Fibroblast of villous mesenchyme (primary cell): ENCODE measurements around the gene MICU1. TPM values are rescaled to one million over a fixed set of nuclear protein-coding genes. Genes with fewer than 3 reads are reported as not detected.
A peak's percentile ranks its signal among the peaks of the same experiment; 100 is the strongest.

Experiments
- DNase-seq: peaks from one replicate; pipeline ENCODE4 v3.0.0-alpha.2; 2010; ENCODE audit warnings: low read depth
- H3K4me3 ChIP-seq: 2 replicates; pipeline ENCODE4 v1.5.1; 2011; ENCODE audit warnings: low read depth, mild to moderate bottlenecking, low read length
- small RNA-seq: library from RNA; depleted of rRNA; stranded (forward); fragments of <200 nt; gene quantifications from one replicate; pipeline ENCODE3, GENCODE V24; 2012
- total RNA-seq: library from RNA; depleted of rRNA; stranded (reverse); fragments of >200 nt; gene quantifications from 2 replicates; pipeline ENCODE4 v1.2.3, GENCODE V29; 2012
- TF ChIP-seq, protein P1 (sequence below): IDR thresholded peaks from 2 replicates; pipeline ENCODE4 v1.5.1; 2012; ENCODE audit warnings: low read depth, mild to moderate bottlenecking, low read length; ENCODE audit not compliant: insufficient read depth

Gene MICU1
- total RNA-seq, 1 donor, result 44.0 TPM

- DNase-seq, result peak; percentile 100
- H3K4me3 ChIP-seq, result peak overlapping the region; percentile 29
- TF ChIP-seq, protein P1, sequence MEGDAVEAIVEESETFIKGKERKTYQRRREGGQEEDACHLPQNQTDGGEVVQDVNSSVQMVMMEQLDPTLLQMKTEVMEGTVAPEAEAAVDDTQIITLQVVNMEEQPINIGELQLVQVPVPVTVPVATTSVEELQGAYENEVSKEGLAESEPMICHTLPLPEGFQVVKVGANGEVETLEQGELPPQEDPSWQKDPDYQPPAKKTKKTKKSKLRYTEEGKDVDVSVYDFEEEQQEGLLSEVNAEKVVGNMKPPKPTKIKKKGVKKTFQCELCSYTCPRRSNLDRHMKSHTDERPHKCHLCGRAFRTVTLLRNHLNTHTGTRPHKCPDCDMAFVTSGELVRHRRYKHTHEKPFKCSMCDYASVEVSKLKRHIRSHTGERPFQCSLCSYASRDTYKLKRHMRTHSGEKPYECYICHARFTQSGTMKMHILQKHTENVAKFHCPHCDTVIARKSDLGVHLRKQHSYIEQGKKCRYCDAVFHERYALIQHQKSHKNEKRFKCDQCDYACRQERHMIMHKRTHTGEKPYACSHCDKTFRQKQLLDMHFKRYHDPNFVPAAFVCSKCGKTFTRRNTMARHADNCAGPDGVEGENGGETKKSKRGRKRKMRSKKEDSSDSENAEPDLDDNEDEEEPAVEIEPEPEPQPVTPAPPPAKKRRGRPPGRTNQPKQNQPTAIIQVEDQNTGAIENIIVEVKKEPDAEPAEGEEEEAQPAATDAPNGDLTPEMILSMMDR, result no peak
These were observed 305.1 kb downstream of the MICU1 start for GRCh38 chr10:72320676-72321247.

GRCh38 chr10:72319416-72320254 lies 306.2 kb downstream of the MICU1 start:
- peak overlapping the region; percentile 51 for H3K4me3 ChIP-seq
- TF ChIP-seq, protein P1, result no peak
- peak; percentile 96 for DNase-seq

DNA sequence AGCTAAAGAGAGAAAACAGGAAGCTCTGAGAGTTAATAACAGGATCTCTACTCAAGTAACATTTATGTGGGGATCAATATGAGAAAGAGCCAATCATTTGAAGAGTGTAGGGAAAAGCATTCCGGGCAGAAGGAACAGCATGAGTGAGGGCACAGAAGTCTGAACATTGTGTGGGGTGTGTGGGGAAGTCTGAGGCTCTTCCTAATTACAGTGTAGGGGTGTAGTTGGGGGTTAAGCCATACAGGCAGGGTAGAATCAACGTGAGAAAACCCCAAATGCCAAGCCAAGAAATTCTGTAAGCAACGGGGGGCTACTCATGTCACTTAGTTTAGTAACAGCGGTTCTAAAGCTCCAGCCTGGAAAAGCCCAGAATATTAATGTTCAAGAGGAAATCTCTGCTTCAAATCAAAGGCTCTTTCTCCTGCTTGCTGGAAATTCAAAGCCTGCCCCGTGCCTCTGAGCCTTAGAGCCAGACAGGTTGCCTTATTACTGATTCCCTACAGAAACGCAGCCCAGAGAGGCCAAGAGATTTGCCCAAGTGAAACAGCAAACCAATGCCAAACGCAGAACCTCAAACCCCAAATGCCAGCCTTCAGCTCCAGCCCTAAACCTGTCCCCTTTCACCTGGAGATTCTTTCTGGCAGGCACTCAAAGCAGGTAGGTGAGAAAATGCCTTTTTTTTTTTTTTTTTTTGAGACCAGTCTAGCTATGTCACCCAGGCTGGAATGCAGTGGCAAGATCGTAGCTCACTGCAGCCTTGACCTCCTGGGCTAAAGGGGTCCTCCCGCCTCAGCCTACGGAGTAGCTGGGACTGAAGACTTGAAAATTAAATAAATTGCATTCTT lies 307.2 kb downstream of the MICU1 start:
- TF ChIP-seq, protein P1, result no peak
- peak; percentile 34 for DNase-seq
- peak overlapping the region; percentile 51 for H3K4me3 ChIP-seq

Small RNA genes lying within 50 kb of the gene (small RNA-seq; reads per million reads assigned to genes)
- gene AL513185.2, result not detected
- not detected for gene HMGN2P34
- gene RF00019, result not detected
- gene RN7SL840P, result not detected
- gene RNU6-805P, result not detected

Other genes starting within 250 kb of the MICU1 start
- 40.9 and 41.9 TPM in 2 replicates for gene MCU, start 66.1 kb upstream of the MICU1 start, total RNA-seq